Stimulated activated CD4-positive, alpha-beta T cell treated with anti-CD3 and anti-CD28 coated beads, TNF-alpha, amount 100 ng/mL, for 4 hours (primary cell): ENCODE data around the gene NR3C2.

Experiments used
- DNase-seq, 3 experiments: peaks; one replicate each; pipeline ENCODE4 v3.0.0-alpha.2; 2020; ENCODE audit warnings: low read depth in 3 of 3

NR3C2 gene

GRCh38 chr4:148312956-148313490 is 129.2 kb downstream of the NR3C2 start:
- no peak for DNase-seq

- no peak for DNase-seq
Measured at GRCh38 chr4:148311526-148311925, 130.7 kb downstream of the NR3C2 start.

GRCh38 chr4:148310756-148311155 is 131.5 kb downstream of the NR3C2 start:
- no peak for DNase-seq

GRCh38 chr4:148305751-148306150 is 136.5 kb downstream of the NR3C2 start:
- no peak for DNase-seq

GRCh38 chr4:148302416-148302815 is 139.8 kb downstream of the NR3C2 start:
- DNase-seq, result no peak

- DNase-seq, result no peak
Measured at GRCh38 chr4:148300877-148301276, 141.3 kb downstream of the NR3C2 start.

GRCh38 chr4:148299337-148299736 is 142.9 kb downstream of the NR3C2 start:
- DNase-seq, result no peak

GRCh38 chr4:148296498-148296897 is 145.7 kb downstream of the NR3C2 start:
- no peak for DNase-seq

GRCh38 chr4:148295642-148296041 is 146.6 kb downstream of the NR3C2 start:
- DNase-seq, result no peak

- no peak for DNase-seq
Measured at GRCh38 chr4:148293571-148293970, 148.6 kb downstream of the NR3C2 start.

- DNase-seq, result no peak
Measured at GRCh38 chr4:148292686-148293085, 149.5 kb downstream of the NR3C2 start.

GRCh38 chr4:148289740-148290139 is 152.5 kb downstream of the NR3C2 start:
- DNase-seq, result no peak

GRCh38 chr4:148288448-148288847 is 153.8 kb downstream of the NR3C2 start:
- no peak for DNase-seq

- DNase-seq, result no peak
Measured at GRCh38 chr4:148287111-148287510, 155.1 kb downstream of the NR3C2 start.

GRCh38 chr4:148286012-148286411 is 156.2 kb downstream of the NR3C2 start:
- DNase-seq, result no peak

GRCh38 chr4:148283665-148284064 is 158.5 kb downstream of the NR3C2 start:
- DNase-seq, result no peak

GRCh38 chr4:148278310-148278709 is 163.9 kb downstream of the NR3C2 start:
- DNase-seq, result no peak

GRCh38 chr4:148275266-148275665 is 166.9 kb downstream of the NR3C2 start:
- no peak for DNase-seq

- DNase-seq, result no peak
Measured at GRCh38 chr4:148273501-148273986, 168.7 kb downstream of the NR3C2 start.

- DNase-seq, result no peak
Measured at GRCh38 chr4:148271166-148271565, 171.0 kb downstream of the NR3C2 start.

GRCh38 chr4:148270630-148271029 is 171.6 kb downstream of the NR3C2 start:
- DNase-seq, result no peak

GRCh38 chr4:148268835-148269234 is 173.4 kb downstream of the NR3C2 start:
- no peak for DNase-seq

GRCh38 chr4:148266921-148267320 is 175.3 kb downstream of the NR3C2 start:
- DNase-seq, result no peak

GRCh38 chr4:148266240-148266639 is 176.0 kb downstream of the NR3C2 start:
- DNase-seq, result no peak
